Upper lobe of left lung (tissue), 6 donors: ENCODE data around the gene RASSF9. TPM values are rescaled to one million over a fixed set of nuclear protein-coding genes. Genes with fewer than 3 reads are reported as not detected.

Source experiments
- ATAC-seq, 2 donors: fragments of 200-7000 bp; cut with Tn5 transposase; one replicate each; pipeline ENCODE4 v1.9.1; 2022; ENCODE audit warnings: mild to moderate bottlenecking in 2 of 2, moderate library complexity in 2 of 2; ENCODE audit not compliant: low FRiP score in 2 of 2
- DNase-seq, 2 donors: peaks; one replicate each; pipeline ENCODE4 v3.0.0-alpha.2; 2019 to 2020
- H3K27ac ChIP-seq, 4 donors: fragments of 200-600 bp; sonication (generic); one replicate each; pipeline ENCODE4 v1.5.1; 2016 to 2019
- H3K27me3 ChIP-seq, 4 donors: fragments of 200-600 bp; sonication (generic); one replicate each; pipeline ENCODE4 v1.5.1; 2017 to 2019
- H3K36me3 ChIP-seq, 4 donors: fragments of 200-600 bp; sonication (generic); one replicate each; pipeline ENCODE4 v1.5.1; 2016 to 2019
- H3K4me1 ChIP-seq, 4 donors: fragments of 200-600 bp; sonication (generic); one replicate each; pipeline ENCODE4 v1.5.1; 2018 to 2019
- H3K4me3 ChIP-seq, 4 donors: fragments of 200-600 bp; sonication (generic); one replicate each; pipeline ENCODE4 v1.5.1; 2017 to 2019; ENCODE audit warnings: mild to moderate bottlenecking in 2 of 4, moderate library complexity in 1 of 4
- H3K9me3 ChIP-seq, 4 donors: fragments of 200-600 bp; sonication (generic); one replicate each; pipeline ENCODE4 v1.5.1; 2018 to 2019
- EP300 ChIP-seq, 4 donors: sonication (generic); formaldehyde crosslinking; IDR thresholded peaks; one replicate each; pipeline ENCODE4 v1.5.1; 2017; ENCODE audit warnings: antibody characterized with exemption in 4 of 4, control low read depth in 2 of 4
- POLR2A ChIP-seq, 4 donors: fragments of 450-650 bp; IDR thresholded peaks; one replicate each; pipeline ENCODE4 v1.5.1; 2016 to 2017; ENCODE audit warnings: antibody characterized with exemption in 4 of 4, mild to moderate bottlenecking in 2 of 4
- POLR2AphosphoS5 ChIP-seq, 2 donors: sonication (generic); formaldehyde crosslinking; IDR thresholded peaks; one replicate each; pipeline ENCODE4 v1.5.1; 2017; ENCODE audit warnings: antibody characterized with exemption in 2 of 2
- WGBS, 2 donors: methylation state at CpG; one replicate each; pipeline ENCODE4 v1.1.5; 2017 to 2018; 5-methylcytosine and 5-hydroxymethylcytosine counted together
- total RNA-seq, 6 donors: library from RNA; depleted of rRNA in 4 of 6; stranded (reverse); fragments of >200 nt in 4 of 6; gene quantifications; one replicate each; pipeline versions ENCODE4 v1.1.0 to v1.2.1, GENCODE V29; 2016 to 2021
- TF ChIP-seq, protein P1 (sequence below), 6 experiments: fragments of 450-650 bp in 4 of 6; fragments of 200-600 bp in 2 of 6; sonication (generic) in 2 of 6; IDR thresholded peaks; one replicate each; pipeline ENCODE4 v1.5.1; 2016 to 2019; ENCODE audit warnings: antibody characterized with exemption in 6 of 6
- donor health status: DM: no; HTN: no; CAD: no; lungs with moderate emphysema.
- donor health status: DM: no; HTN: yes; CAD: no; lungs with severe emphysema.

Gene RASSF9
- total RNA-seq, 6 donors from 2014 or later, result 1.4 to 12.9 (median 6.4) TPM

DNA sequence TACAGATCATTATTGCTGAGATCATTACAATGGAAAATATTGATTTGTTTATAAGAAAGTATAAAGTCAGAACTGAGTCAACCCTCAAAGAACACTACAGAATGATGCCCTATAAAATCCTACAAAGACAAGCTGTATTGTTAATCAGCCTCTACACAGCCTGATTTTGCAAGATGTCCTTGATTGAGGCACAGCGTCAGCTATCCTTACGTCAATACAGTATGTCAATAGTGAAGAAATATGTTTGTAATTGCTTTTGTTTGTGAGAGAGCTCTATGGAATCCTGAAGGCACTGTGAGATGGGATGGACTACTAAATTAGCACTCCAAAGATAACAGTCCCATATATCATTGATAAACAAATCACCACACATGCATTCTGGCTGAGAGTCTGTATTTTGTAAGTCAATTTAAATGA, 70.7 kb downstream of the RASSF9 start:
- 77 to 92% methylated on average over 2 of the region's 2 CpGs for WGBS, 2 donors
- no peaks in the 10 kb centered on the region for H3K9me3 ChIP-seq
- no peak overlapping the region for H3K4me3 ChIP-seq
- H3K27ac ChIP-seq, result no peak overlapping the region
- ATAC-seq (no peak), DNase-seq (no peak)
- no peaks in the 10 kb centered on the region for H3K27me3 ChIP-seq
- H3K36me3 ChIP-seq, result no peaks in the 10 kb centered on the region
- no peak for TF ChIP-seq EP300 (IDR thresholded peaks at IDR 0.05)
- TF ChIP-seq, protein P1, sequence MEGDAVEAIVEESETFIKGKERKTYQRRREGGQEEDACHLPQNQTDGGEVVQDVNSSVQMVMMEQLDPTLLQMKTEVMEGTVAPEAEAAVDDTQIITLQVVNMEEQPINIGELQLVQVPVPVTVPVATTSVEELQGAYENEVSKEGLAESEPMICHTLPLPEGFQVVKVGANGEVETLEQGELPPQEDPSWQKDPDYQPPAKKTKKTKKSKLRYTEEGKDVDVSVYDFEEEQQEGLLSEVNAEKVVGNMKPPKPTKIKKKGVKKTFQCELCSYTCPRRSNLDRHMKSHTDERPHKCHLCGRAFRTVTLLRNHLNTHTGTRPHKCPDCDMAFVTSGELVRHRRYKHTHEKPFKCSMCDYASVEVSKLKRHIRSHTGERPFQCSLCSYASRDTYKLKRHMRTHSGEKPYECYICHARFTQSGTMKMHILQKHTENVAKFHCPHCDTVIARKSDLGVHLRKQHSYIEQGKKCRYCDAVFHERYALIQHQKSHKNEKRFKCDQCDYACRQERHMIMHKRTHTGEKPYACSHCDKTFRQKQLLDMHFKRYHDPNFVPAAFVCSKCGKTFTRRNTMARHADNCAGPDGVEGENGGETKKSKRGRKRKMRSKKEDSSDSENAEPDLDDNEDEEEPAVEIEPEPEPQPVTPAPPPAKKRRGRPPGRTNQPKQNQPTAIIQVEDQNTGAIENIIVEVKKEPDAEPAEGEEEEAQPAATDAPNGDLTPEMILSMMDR (IDR thresholded peaks at IDR 0.05), result no peak
- no peak for TF ChIP-seq POLR2A (IDR thresholded peaks at IDR 0.05)
- TF ChIP-seq POLR2AphosphoS5 (IDR thresholded peaks at IDR 0.05), result no peak
- H3K4me1 ChIP-seq, result no peaks in the 10 kb centered on the region

- 82 to 87% methylated on average over 3 of the region's 3 CpGs for WGBS, 2 donors
- Histone ChIP-seq H3K36me3 (no peaks in the 10 kb centered on the region), H3K27ac (no peak overlapping the region), H3K4me1 (no peaks in the 10 kb centered on the region), H3K27me3 (no peaks in the 10 kb centered on the region), H3K4me3 (no peak overlapping the region), H3K9me3 (peaks cover 0 to 7% (median 0%) of the 10 kb centered on the region in 4 donors)
- TF ChIP-seq POLR2AphosphoS5 (IDR thresholded peaks at IDR 0.05) (no peak), POLR2A (IDR thresholded peaks at IDR 0.05) (no peak)
- DNase-seq, result no peak
- ATAC-seq, result no peak
Observed at GRCh38 chr12:85759623-85760022, 76.6 kb downstream of the RASSF9 start.

- 90 to 91% methylated on average over 3 of the region's 3 CpGs for WGBS, 2 donors
- Histone ChIP-seq H3K4me1 (no peaks in the 10 kb centered on the region), H3K4me3 (no peak overlapping the region), H3K36me3 (no peaks in the 10 kb centered on the region), H3K27ac (no peak overlapping the region), H3K9me3 (peaks cover 0 to 7% (median 0%) of the 10 kb centered on the region in 4 donors), H3K27me3 (no peaks in the 10 kb centered on the region)
- TF ChIP-seq POLR2A (IDR thresholded peaks at IDR 0.05) (no peak), POLR2AphosphoS5 (IDR thresholded peaks at IDR 0.05) (no peak), EP300 (IDR thresholded peaks at IDR 0.05) (no peak)
- TF ChIP-seq, protein P1 (IDR thresholded peaks at IDR 0.05), result no peak
- DNase-seq, result no peak
- no peak for ATAC-seq
Observed at GRCh38 chr12:85759091-85759490, 77.1 kb downstream of the RASSF9 start.

- Histone ChIP-seq H3K4me3 (no peak overlapping the region), H3K9me3 (peaks cover 0 to 7% (median 0%) of the 10 kb centered on the region in 4 donors), H3K27ac (no peak overlapping the region), H3K36me3 (no peaks in the 10 kb centered on the region), H3K27me3 (no peaks in the 10 kb centered on the region), H3K4me1 (no peaks in the 10 kb centered on the region)
- DNase-seq (no peak), ATAC-seq (no peak)
- TF ChIP-seq POLR2A (IDR thresholded peaks at IDR 0.05) (no peak), POLR2AphosphoS5 (IDR thresholded peaks at IDR 0.05) (no peak), EP300 (IDR thresholded peaks at IDR 0.05) (no peak)
- TF ChIP-seq, protein P1 (IDR thresholded peaks at IDR 0.05), result no peak
Observed at GRCh38 chr12:85755760-85756159, 80.4 kb downstream of the RASSF9 start.

Other genes with a start within 250 kb of the RASSF9 start
- 1 to 10 TPM in 1 of 6 donors, under 1 TPM in 2, not detected in 3; 0.30 to 1.1 (median 0.40) TPM for gene NTS, start 37.9 kb upstream of the RASSF9 start, total RNA-seq